A673 (cell line): ENCODE data around the gene LRRTM3. TPM values are rescaled to one million over a fixed set of nuclear protein-coding genes. Genes with fewer than 3 reads are reported as not detected.

Source experiments
- BruUV-seq: library from RNA; stranded (reverse); fragments of 400-500 nt; replicated peaks from 2 replicates; lab custom pipeline; 2021; lab: Mats Ljungman, UMichigan
- CTCF ChIA-PET: fragments of 300-600 bp; sonication (Branson Sonifier 250); formaldehyde crosslinking; loops from one replicate; lab custom pipeline; 2022; ENCODE audit warnings: antibody characterized with exemption; lab: Charles Lee
- POLR2A ChIA-PET: fragments of 300-600 bp; sonication (Branson Sonifier 250); formaldehyde crosslinking; loops from one replicate; lab custom pipeline; 2022; ENCODE audit warnings: antibody characterized with exemption; ENCODE audit not compliant: low non-redundant PET; lab: Charles Lee
- DNase-seq: peaks from one replicate; pipeline ENCODE4 v3.0.0-alpha.2; 2015; ENCODE audit warnings: low spot score
- H3K27ac ChIP-seq: fragments of 200-600 bp; sonication (generic); 2 replicates; pipeline ENCODE4 v1.5.1; 2016; ENCODE audit warnings: mixed run types, low read depth, mild to moderate bottlenecking, mixed read lengths, antibody characterized with exemption, low read length; ENCODE audit not compliant: poor library complexity, severe bottlenecking
- H3K27me3 ChIP-seq: fragments of 200-600 bp; sonication (generic); replicated peaks from 2 replicates; pipeline ENCODE4 v1.6.1; 2017; ENCODE audit warnings: mixed run types, low read depth, mild to moderate bottlenecking, mixed read lengths, antibody characterized with exemption, low read length; ENCODE audit not compliant: insufficient read depth, poor library complexity
- H3K36me3 ChIP-seq: fragments of 200-600 bp; sonication (generic); 2 replicates; pipeline ENCODE4 v1.6.1; 2016; ENCODE audit warnings: mixed run types, mild to moderate bottlenecking, mixed read lengths, antibody characterized with exemption, low read length; ENCODE audit not compliant: insufficient read depth, poor library complexity, severe bottlenecking
- H3K4me1 ChIP-seq: fragments of 200-600 bp; sonication (generic); 2 replicates; pipeline ENCODE4 v1.6.1; 2017; ENCODE audit warnings: mixed run types, mild to moderate bottlenecking, mixed read lengths, antibody characterized with exemption, low read length; ENCODE audit not compliant: insufficient read depth, poor library complexity, severe bottlenecking
- H3K4me3 ChIP-seq: fragments of 200-600 bp; sonication (generic); 2 replicates; pipeline ENCODE4 v1.5.1; 2016; ENCODE audit warnings: low read depth, mixed run types, mild to moderate bottlenecking, mixed read lengths, low read length; ENCODE audit not compliant: poor library complexity, severe bottlenecking
- H3K9me3 ChIP-seq: fragments of 200-600 bp; sonication (generic); 2 replicates; pipeline ENCODE4 v1.6.1; 2016; ENCODE audit warnings: mixed run types, low read depth, mild to moderate bottlenecking, mixed read lengths, antibody characterized with exemption, low read length; ENCODE audit not compliant: poor library complexity, severe bottlenecking
- CTCF ChIP-seq: fragments of 300-800, 200-600 bp; sonication (generic); conservative IDR thresholded peaks from 2 replicates; pipeline ENCODE4 v1.5.1; 2017; ENCODE audit warnings: low read depth, mild to moderate bottlenecking, antibody characterized with exemption, low read length, moderate library complexity, mixed read lengths
- intact Hi-C: fragments of 100-400 bp; cut with micrococcal nuclease; formaldehyde crosslinking; loops from one replicate; pipeline ENCODE4 v1.10.0; 2022; ENCODE audit not compliant: unreplicated experiment
- total RNA-seq: library from RNA; stranded (reverse); gene quantifications from 2 replicates; pipeline ENCODE4 v1.2.3, GENCODE V29; 2021

The LRRTM3 gene
- total RNA-seq, 1 experiment from 2014 or later = not detected

DNA sequence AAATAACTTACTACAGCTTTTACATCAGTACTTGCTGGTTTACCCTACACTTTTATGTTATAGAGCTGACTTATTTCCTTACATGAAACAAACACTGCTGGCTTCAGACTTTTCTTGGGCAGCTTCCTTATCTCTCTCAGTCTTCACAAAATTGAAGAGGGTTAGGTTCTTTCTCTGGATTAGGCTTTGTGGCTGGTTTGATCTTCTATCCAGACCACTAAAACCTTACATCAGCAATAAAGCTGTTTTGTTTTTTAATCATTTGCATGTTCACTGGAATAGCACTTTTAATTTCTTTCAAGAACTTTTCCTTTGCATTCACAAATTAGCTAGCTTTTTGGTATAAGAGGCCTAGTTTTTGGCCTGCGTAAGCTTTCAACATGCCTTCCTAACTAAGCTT lies 218.7 kb downstream of the LRRTM3 start:
- no TSS peak for BruUV-seq
- Histone ChIP-seq H3K27ac (no peak overlapping the region), H3K27me3 (no peaks in the 10 kb centered on the region), H3K9me3 (no peaks in the 10 kb centered on the region), H3K4me1 (no peaks in the 10 kb centered on the region), H3K36me3 (no peaks in the 10 kb centered on the region), H3K4me3 (no peak overlapping the region)
- TF ChIP-seq CTCF = no peak
- DNase-seq = no peak
- intact Hi-C loops = no loop called here
- ChIA-PET POLR2A (no interaction called here), CTCF (no interaction called here)
